Measurements from ENCODE around the gene UBE2I. TPM values are rescaled to one million over a fixed set of nuclear protein-coding genes. Genes with fewer than 3 reads are reported as not detected.
"Not testable (repeated sequence)": the region's sequence is repeated elsewhere in the genome, so short reads cannot be mapped to it uniquely, and the experiment has no call there.

UBE2I gene
- total and polyA plus RNA-seq, 4 donors = 35.7 to 86.7 (median 72.4) TPM

DNA sequence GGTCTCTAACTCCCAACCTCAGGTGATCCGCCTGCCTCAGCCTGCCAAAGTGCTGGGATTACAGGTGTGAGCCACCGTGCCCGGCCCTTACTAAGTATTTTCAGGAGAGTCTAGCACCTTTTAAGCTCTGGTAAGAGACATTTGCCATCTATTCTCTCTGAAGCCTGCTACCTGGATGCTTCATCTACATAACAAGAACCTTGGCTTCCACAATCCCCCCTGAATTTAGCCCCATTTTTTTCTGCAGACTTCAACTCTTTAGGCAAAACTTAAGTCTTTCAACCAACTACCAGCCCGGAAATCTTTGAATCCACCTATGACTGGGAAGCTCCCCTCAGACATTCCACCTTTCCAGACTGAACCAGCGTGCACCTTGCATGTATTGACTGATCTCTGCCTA lies 14.0 kb upstream of the UBE2I start:
- no peak for DNase-seq
- WGBS, 2 donors = 58 to 61% methylated on average over 5 of the region's 5 CpGs
- Histone ChIP-seq H3K4me1 (ENCODE audit: control insufficient read depth in 1 of 2, insufficient read depth in 2 of 2, low read length in 2 of 2) (no peaks in the 10 kb centered on the region), H3K27ac (ENCODE audit: low read depth in 1 of 2, low read length in 2 of 2) (no peak overlapping the region), H3K4me3 (ENCODE audit: low read length in 2 of 2) (no peak overlapping the region), H3K36me3 (ENCODE audit: control insufficient read depth in 1 of 2, insufficient read depth in 2 of 2, low read length in 1 of 2) (no peaks in the 10 kb centered on the region), H3K27me3 (ENCODE audit: control insufficient read depth in 1 of 2, insufficient read depth in 2 of 2, low read length in 1 of 2) (no peaks in the 10 kb centered on the region), H3K9me3 (ENCODE audit: control insufficient read depth, low read length) (no peaks in the 10 kb centered on the region)
- ATAC-seq (ENCODE audit: low FRiP score) = no peak
- intact Hi-C loops (cut with DNase I) = no loop called here

DNA sequence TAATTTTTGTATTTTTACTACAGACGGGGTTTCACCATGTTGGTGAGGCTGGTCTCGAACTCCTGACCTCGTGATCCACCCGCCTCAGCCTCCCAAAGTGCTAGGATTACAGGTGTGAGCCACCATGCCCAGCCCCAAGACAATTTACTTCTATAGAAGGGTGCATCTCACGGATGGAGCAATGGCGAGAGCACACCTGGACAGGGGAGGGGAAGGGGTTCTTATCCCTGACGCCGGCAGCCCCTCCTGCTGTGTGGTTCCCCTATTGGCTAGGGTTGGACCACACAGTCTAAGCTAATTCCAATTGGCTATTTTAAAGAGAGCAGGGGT lies 12.8 kb upstream of the UBE2I start:
- 80 to 85% methylated on average over 8 of the region's 8 CpGs for WGBS, 2 donors
- ATAC-seq (ENCODE audit: low FRiP score); DNase-seq; intact Hi-C loops (cut with DNase I); H3K27ac ChIP-seq (ENCODE audit: low read depth in 1 of 2, low read length in 2 of 2); H3K9me3 ChIP-seq (ENCODE audit: control insufficient read depth, low read length); H3K36me3 ChIP-seq (ENCODE audit: control insufficient read depth in 1 of 2, insufficient read depth in 2 of 2, low read length in 1 of 2); H3K4me3 ChIP-seq (ENCODE audit: low read length in 2 of 2); H3K27me3 ChIP-seq (ENCODE audit: control insufficient read depth in 1 of 2, insufficient read depth in 2 of 2, low read length in 1 of 2); H3K4me1 ChIP-seq (ENCODE audit: control insufficient read depth in 1 of 2, insufficient read depth in 2 of 2, low read length in 2 of 2): not testable (repeated sequence)

DNA sequence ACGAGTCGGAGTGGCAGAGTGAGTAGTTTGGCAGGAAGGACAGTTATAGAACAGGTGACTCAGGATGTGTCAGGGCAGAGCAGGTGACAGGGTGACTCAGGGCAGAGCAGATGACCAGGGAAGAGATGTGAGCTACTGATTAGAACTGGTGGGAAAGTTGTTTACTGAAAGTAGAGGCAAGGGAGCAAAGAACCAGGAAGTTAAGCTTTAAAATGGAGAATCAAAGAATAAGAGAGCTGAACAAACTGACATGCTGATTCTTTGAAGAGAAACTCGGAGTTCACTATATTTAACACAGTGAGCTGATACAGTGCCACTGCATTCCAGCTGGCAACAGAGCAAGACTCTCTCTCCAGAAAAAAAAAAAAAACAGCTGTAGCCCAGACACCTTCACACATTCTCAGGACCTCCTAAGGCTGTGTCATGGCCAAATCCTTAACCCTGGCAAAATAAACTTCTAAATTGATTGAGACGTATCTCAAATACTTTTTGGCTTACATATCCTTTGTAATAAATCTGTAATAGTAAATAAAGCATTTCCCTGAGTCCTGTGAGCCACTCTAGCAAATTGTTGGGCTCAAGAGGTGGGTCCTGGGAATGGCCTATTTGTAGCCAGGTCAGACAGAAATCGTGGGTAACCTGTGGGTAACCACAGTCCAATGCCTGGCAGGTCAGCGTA lies 12.3 kb upstream of the UBE2I start:
- ATAC-seq (ENCODE audit: low FRiP score) = no peak

DNA sequence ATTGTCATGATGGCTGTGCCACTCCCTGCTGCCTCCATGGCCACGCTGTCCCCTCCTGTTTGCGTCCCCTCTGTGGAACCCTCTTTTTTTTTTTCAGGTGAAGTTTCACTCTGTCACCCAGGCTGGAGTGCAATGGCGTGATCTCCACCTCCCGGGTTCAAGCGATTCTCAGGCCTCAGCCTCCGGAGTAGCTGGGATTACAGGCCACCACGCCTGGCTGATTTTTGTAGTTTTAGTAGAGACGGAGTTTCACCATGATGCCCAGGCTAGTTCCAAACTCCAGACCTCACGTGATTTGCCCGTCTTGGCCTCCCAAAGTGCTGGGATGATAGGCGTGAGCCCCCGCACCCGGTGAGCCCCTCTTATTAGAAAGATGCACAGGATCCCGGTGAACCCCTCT lies 11.0 kb upstream of the UBE2I start:
- no peak overlapping the region for H3K4me3 ChIP-seq (ENCODE audit: low read length in 2 of 2)
- H3K4me1 ChIP-seq (ENCODE audit: control insufficient read depth in 1 of 2, insufficient read depth in 2 of 2, low read length in 2 of 2) = no peaks in the 10 kb centered on the region
- no peaks in the 10 kb centered on the region for H3K27me3 ChIP-seq (ENCODE audit: control insufficient read depth in 1 of 2, insufficient read depth in 2 of 2, low read length in 1 of 2)
- no peaks in the 10 kb centered on the region for H3K36me3 ChIP-seq (ENCODE audit: control insufficient read depth in 1 of 2, insufficient read depth in 2 of 2, low read length in 1 of 2)
- ATAC-seq (ENCODE audit: low FRiP score) (no peak), DNase-seq (no peak)
- H3K27ac ChIP-seq (ENCODE audit: low read depth in 1 of 2, low read length in 2 of 2) = no peak overlapping the region
- intact Hi-C loops (cut with DNase I) = no loop called here
- H3K9me3 ChIP-seq (ENCODE audit: control insufficient read depth, low read length) = no peaks in the 10 kb centered on the region
- WGBS, 2 donors = 94% methylated on average over 14 of the region's 14 CpGs

More for the DNA sequence above, 12.3 kb upstream of the UBE2I start:
- Histone ChIP-seq H3K36me3 (ENCODE audit: control insufficient read depth in 1 of 2, insufficient read depth in 2 of 2, low read length in 1 of 2) (no peaks in the 10 kb centered on the region), H3K4me1 (ENCODE audit: control insufficient read depth in 1 of 2, insufficient read depth in 2 of 2, low read length in 2 of 2) (no peaks in the 10 kb centered on the region), H3K27me3 (ENCODE audit: control insufficient read depth in 1 of 2, insufficient read depth in 2 of 2, low read length in 1 of 2) (no peaks in the 10 kb centered on the region), H3K4me3 (ENCODE audit: low read length in 2 of 2) (no peak overlapping the region), H3K27ac (ENCODE audit: low read depth in 1 of 2, low read length in 2 of 2) (no peak overlapping the region), H3K9me3 (ENCODE audit: control insufficient read depth, low read length) (no peaks in the 10 kb centered on the region)
- intact Hi-C loops (cut with DNase I) = no loop called here
- no peak for DNase-seq
- 10 to 13% methylated on average over 6 of the region's 6 CpGs for WGBS, 2 donors

DNA sequence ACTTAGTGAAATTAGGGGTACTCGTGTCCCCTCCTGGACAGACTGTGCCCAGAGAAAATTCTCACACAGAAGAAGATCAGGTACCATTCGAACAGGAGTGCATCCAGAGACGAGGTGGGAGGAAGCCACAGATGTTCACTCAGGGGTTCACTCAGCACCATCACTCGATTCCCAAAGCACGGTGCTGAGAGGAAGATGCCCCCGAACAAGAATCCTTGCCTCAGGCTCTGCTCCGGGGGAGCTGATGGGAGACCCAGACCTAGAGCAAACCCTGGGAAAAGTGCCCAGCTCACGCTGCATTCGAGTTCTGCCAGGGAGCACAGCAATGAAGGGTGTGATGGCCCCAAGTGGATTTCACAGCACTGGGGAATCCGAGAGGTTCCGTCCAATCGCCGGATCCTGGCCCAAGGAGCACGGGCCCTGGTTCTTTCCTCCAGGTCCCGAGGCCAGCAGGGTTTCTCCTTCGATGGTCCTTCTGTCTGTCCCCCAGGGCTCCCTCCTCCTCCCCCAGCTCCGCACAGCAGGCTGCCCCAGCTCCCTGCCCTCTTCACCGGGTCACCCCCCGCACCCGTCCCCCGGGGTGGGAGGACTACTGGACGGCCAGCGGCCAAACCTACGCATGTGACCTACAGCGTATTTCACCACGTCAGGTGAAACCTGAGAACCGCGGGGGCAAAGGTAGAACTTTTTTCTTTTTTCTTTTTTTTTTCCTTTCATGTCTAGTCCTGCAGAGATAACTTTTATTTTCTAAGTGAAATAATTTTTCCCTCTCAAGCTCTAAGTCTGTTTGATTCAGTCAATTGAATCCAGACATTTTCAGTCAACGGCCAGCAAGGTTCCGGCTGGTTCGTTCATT lies 10.2 kb upstream of the UBE2I start:
- Histone ChIP-seq H3K4me3 (ENCODE audit: low read length in 2 of 2) (no peak overlapping the region), H3K9me3 (ENCODE audit: control insufficient read depth, low read length) (no peaks in the 10 kb centered on the region), H3K27ac (ENCODE audit: low read depth in 1 of 2, low read length in 2 of 2) (no peak overlapping the region), H3K27me3 (ENCODE audit: control insufficient read depth in 1 of 2, insufficient read depth in 2 of 2, low read length in 1 of 2) (no peaks in the 10 kb centered on the region), H3K4me1 (ENCODE audit: control insufficient read depth in 1 of 2, insufficient read depth in 2 of 2, low read length in 2 of 2) (no peaks in the 10 kb centered on the region), H3K36me3 (ENCODE audit: control insufficient read depth in 1 of 2, insufficient read depth in 2 of 2, low read length in 1 of 2) (no peaks in the 10 kb centered on the region)
- WGBS, 2 donors = 72 to 73% methylated on average over 31 of the region's 31 CpGs
- intact Hi-C loops (cut with DNase I) = no loop called here
- no peak for DNase-seq
- ATAC-seq (ENCODE audit: low FRiP score) = no peak

DNA sequence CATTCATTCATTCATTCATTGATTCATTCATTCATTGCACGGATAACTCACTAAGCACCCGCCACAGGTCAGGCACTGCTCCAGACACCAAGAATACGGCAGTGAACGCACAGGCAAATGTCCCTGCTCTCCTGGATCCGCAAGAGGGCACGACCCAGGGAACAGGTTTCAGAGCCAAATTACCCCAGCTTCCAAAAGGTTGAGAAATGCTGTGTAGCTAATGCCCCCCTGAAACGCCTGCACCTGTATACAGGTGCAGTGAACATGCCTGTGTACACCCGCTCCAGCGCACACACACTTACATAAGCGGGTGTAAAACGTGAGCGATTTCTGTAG lies 9.6 kb upstream of the UBE2I start:
- H3K27me3 ChIP-seq (ENCODE audit: control insufficient read depth in 1 of 2, insufficient read depth in 2 of 2, low read length in 1 of 2) = no peaks in the 10 kb centered on the region
- DNase-seq (no peak), ATAC-seq (ENCODE audit: low FRiP score) (no peak)
- H3K4me1 ChIP-seq (ENCODE audit: control insufficient read depth in 1 of 2, insufficient read depth in 2 of 2, low read length in 2 of 2) = no peaks in the 10 kb centered on the region
- WGBS, 2 donors = 75 to 84% methylated on average over 12 of the region's 12 CpGs
- H3K4me3 ChIP-seq (ENCODE audit: low read length in 2 of 2) = no peak overlapping the region
- no peak overlapping the region for H3K27ac ChIP-seq (ENCODE audit: low read depth in 1 of 2, low read length in 2 of 2)
- intact Hi-C loops (cut with DNase I) = loop anchor here in 1 of 2 donors (10.0 kb wide), 1 partner anchor 115 kb away; the partner anchor contains the start of gene UNKL
- H3K36me3 ChIP-seq (ENCODE audit: control insufficient read depth in 1 of 2, insufficient read depth in 2 of 2, low read length in 1 of 2) = no peaks in the 10 kb centered on the region
- no peaks in the 10 kb centered on the region for H3K9me3 ChIP-seq (ENCODE audit: control insufficient read depth, low read length)

DNA sequence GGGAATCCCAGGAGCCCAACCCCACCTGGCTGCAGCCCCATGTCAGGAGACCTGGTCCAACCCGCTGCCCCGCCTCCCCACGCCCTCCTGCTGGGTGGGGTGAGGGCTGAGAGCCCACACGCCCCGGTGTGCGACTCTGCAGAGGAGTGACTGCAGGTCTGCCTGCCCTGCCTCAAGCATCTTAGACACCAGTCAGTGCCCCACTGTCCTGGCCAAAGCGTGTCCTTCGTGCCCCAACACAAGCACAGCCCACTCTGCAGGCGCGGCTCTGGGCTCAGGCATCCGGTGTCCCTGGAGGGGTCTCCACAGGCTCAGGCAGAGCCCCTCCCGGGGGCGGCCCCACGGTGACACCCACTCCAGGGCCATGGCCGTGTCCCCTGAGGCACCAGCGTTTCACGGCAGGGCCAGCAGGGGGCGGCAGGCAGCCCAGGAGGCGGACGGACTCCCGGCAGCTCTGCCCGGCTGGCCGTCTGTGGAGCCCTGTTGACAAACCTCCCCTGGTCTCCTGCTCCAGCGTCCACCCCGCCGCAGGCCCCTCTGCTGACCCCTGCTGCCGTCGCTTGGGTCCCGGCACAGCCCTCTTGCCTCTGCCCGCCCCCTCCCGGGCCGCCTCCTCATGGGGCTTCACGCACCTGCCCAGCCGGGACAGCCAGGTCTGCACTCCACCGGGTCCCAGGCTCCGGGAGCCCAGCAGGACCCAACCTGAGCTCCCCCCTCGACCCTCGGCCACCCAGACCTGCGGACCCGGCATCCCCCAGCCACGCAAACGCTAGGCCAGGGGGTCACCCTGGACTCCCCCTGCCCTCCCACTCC lies 8.6 kb upstream of the UBE2I start:
- WGBS, 2 donors = 9 to 10% methylated on average over 30 to 42 of the region's 42 CpGs
- no peak overlapping the region for H3K27ac ChIP-seq (ENCODE audit: low read depth in 1 of 2, low read length in 2 of 2)
- intact Hi-C loops (cut with DNase I) = loop anchor here in 1 of 2 donors (10.0 kb wide), 1 partner anchor 114 kb away; the partner anchor contains the start of gene UNKL
- DNase-seq (peak; percentile 80 to 88), ATAC-seq (ENCODE audit: low FRiP score) (peak; percentile 67)
- no peaks in the 10 kb centered on the region for H3K9me3 ChIP-seq (ENCODE audit: control insufficient read depth, low read length)
- no peak overlapping the region for H3K4me3 ChIP-seq (ENCODE audit: low read length in 2 of 2)
- no peaks in the 10 kb centered on the region for H3K4me1 ChIP-seq (ENCODE audit: control insufficient read depth in 1 of 2, insufficient read depth in 2 of 2, low read length in 2 of 2)
- H3K36me3 ChIP-seq (ENCODE audit: control insufficient read depth in 1 of 2, insufficient read depth in 2 of 2, low read length in 1 of 2) = no peaks in the 10 kb centered on the region
- H3K27me3 ChIP-seq (ENCODE audit: control insufficient read depth in 1 of 2, insufficient read depth in 2 of 2, low read length in 1 of 2) = no peaks in the 10 kb centered on the region

DNA sequence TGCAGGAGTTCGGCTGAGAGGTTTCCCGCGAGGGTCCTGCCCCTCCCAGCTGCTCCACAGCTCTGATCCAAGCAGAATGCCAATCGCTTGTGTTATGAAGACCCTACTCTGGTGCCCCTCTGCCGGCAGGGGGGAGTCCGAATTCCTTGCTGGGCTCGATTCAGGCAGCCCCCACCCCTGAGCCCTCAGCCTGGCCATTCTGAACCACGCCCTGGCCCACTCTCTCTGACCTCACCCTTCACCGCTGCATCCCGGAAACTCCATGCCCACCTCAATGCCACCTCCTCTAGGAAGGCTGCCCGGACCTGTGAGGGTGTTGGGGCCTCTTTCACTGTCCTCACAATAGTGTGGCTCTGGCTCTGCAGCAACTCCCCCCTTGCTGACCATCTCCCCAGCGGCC lies 7.9 kb upstream of the UBE2I start:
- Histone ChIP-seq H3K4me1 (ENCODE audit: control insufficient read depth in 1 of 2, insufficient read depth in 2 of 2, low read length in 2 of 2) (no peaks in the 10 kb centered on the region), H3K4me3 (ENCODE audit: low read length in 2 of 2) (no peak overlapping the region), H3K9me3 (ENCODE audit: control insufficient read depth, low read length) (no peaks in the 10 kb centered on the region), H3K36me3 (ENCODE audit: control insufficient read depth in 1 of 2, insufficient read depth in 2 of 2, low read length in 1 of 2) (no peaks in the 10 kb centered on the region), H3K27ac (ENCODE audit: low read depth in 1 of 2, low read length in 2 of 2) (no peak overlapping the region), H3K27me3 (ENCODE audit: control insufficient read depth in 1 of 2, insufficient read depth in 2 of 2, low read length in 1 of 2) (no peaks in the 10 kb centered on the region)
- ATAC-seq (ENCODE audit: low FRiP score) (no peak), DNase-seq (no peak)
- intact Hi-C loops (cut with DNase I) = loop anchor here in 1 of 2 donors (10.0 kb wide), 1 partner anchor 113 kb away; the partner anchor contains the start of gene UNKL
- 78 to 81% methylated on average over 12 of the region's 12 CpGs for WGBS, 2 donors

Data from aorta (tissue), 5 donors.